PC-3 (cell line): ENCODE measurements around the gene CERKL.

Experiments used
- CTCF ChIP-seq: fragments of 300-600 bp; sonication (generic); conservative IDR thresholded peaks from 2 replicates; pipeline ENCODE4 v1.5.1; 2017; ENCODE audit warnings: antibody characterized with exemption, low read depth, mild to moderate bottlenecking, low read length
- EZH2 ChIP-seq: fragments of 300-600 bp; sonication (generic); IDR thresholded peaks from one replicate; pipeline ENCODE4 v1.6.1; 2017; ENCODE audit warnings: antibody characterized with exemption, mild to moderate bottlenecking, low read length; ENCODE audit not compliant: unreplicated experiment
- EZH2phosphoT487 ChIP-seq: fragments of 300-600 bp; sonication (generic); IDR thresholded peaks from 2 replicates; pipeline ENCODE4 v1.6.1; 2018; ENCODE audit warnings: mild to moderate bottlenecking, antibody characterized with exemption, low read length, borderline replicate concordance

GRCh38 chr2:181674461-181674860 lies 17.6 kb upstream of the CERKL start:
- TF ChIP-seq CTCF = no peak
- no peak for TF ChIP-seq EZH2phosphoT487
- no peak for TF ChIP-seq EZH2
